CD14-positive monocyte (primary cell): ENCODE data around the gene STARD13. TPM values are rescaled to one million over a fixed set of nuclear protein-coding genes. Genes with fewer than 3 reads are reported as not detected.

ENCODE experiments used
- DNase-seq, 3 donors: peaks; one replicate each; pipeline ENCODE4 v3.0.0-alpha.2; 2011 to 2022
- H2AFZ ChIP-seq: 2 replicates; pipeline ENCODE4 v1.6.0; 2012; ENCODE audit warnings: mild to moderate bottlenecking, low read depth, low read length, inconsistent platforms; ENCODE audit not compliant: insufficient read depth, poor library complexity, severe bottlenecking
- H3K27ac ChIP-seq, 2 donors: 1 replicate in 1 of 2; 2 replicates in 1 of 2; pipeline ENCODE4 v1.5.1; 2012 to 2013; ENCODE audit warnings: low read length in 2 of 2, control low read depth in 1 of 2, inconsistent platforms in 1 of 2, low read depth in 1 of 2, mild to moderate bottlenecking in 1 of 2
- H3K27me3 ChIP-seq, 2 donors: one replicate each; pipeline versions ENCODE4 v1.6.0 to v1.6.1; 2011 to 2013; ENCODE audit warnings: low read length in 2 of 2; ENCODE audit not compliant: control insufficient read depth in 2 of 2, insufficient read depth in 2 of 2
- H3K36me3 ChIP-seq, 2 donors: replicated peaks in 1 of 2; 1 replicate in 1 of 2; 2 replicates in 1 of 2; pipeline versions ENCODE4 v1.5.1 to v1.6.1; 2012 to 2013; ENCODE audit warnings: low read length in 2 of 2, control low read depth in 1 of 2, inconsistent platforms in 1 of 2, mild to moderate bottlenecking in 1 of 2; ENCODE audit not compliant: insufficient read depth in 2 of 2, control insufficient read depth in 1 of 2
- H3K4me1 ChIP-seq, 2 donors: 1 replicate in 1 of 2; 2 replicates in 1 of 2; pipeline versions ENCODE4 v1.5.1 to v1.6.1; 2012 to 2013; ENCODE audit warnings: low read length in 2 of 2, control low read depth in 1 of 2, inconsistent platforms in 1 of 2, mild to moderate bottlenecking in 1 of 2, moderate library complexity in 1 of 2; ENCODE audit not compliant: insufficient read depth in 2 of 2, control insufficient read depth in 1 of 2
- H3K4me2 ChIP-seq: replicated peaks from 2 replicates; pipeline ENCODE3; 2012; ENCODE audit warnings: low read length, moderate library complexity, mild to moderate bottlenecking; ENCODE audit not compliant: poor library complexity, severe bottlenecking; ENCODE audit errors: extremely low read depth
- H3K4me3 ChIP-seq, 3 experiments: fragments of 200-600 bp in 1 of 3; sonication (generic) in 1 of 3; replicated peaks in 1 of 3; 1 replicate in 2 of 3; 2 replicates in 1 of 3; pipeline ENCODE4 v1.5.1; 2011 to 2013; ENCODE audit warnings: low read length in 3 of 3, mild to moderate bottlenecking in 3 of 3, control low read depth in 2 of 3, low read depth in 2 of 3, inconsistent platforms in 1 of 3, moderate library complexity in 1 of 3
- H3K79me2 ChIP-seq: 2 replicates; pipeline ENCODE4 v1.6.0; 2012; ENCODE audit warnings: mild to moderate bottlenecking, control low read depth, inconsistent platforms, low read length, moderate library complexity; ENCODE audit not compliant: insufficient read depth
- H3K9ac ChIP-seq: 2 replicates; pipeline ENCODE4 v1.6.0; 2017; ENCODE audit warnings: low read length, mild to moderate bottlenecking; ENCODE audit not compliant: insufficient read depth, poor library complexity, severe bottlenecking
- H3K9me3 ChIP-seq, 2 donors: replicated peaks in 1 of 2; 1 replicate in 1 of 2; 2 replicates in 1 of 2; pipeline versions ENCODE4 v1.5.1 to v1.6.1; 2012 to 2013; ENCODE audit warnings: low read length in 2 of 2, control low read depth in 1 of 2; ENCODE audit not compliant: control insufficient read depth in 1 of 2, insufficient read depth in 1 of 2
- H4K20me1 ChIP-seq: 2 replicates; pipeline ENCODE4 v1.6.0; 2012; ENCODE audit warnings: mild to moderate bottlenecking, low read length, control low read depth, moderate library complexity; ENCODE audit not compliant: insufficient read depth
- H3K27ac Mint-ChIP-seq, 7 donors: one replicate each; pipeline ENCODE4 v1.8.0; 2020; ENCODE audit warnings: mild to moderate bottlenecking in 7 of 7, mixed read lengths in 7 of 7, moderate library complexity in 6 of 7, inconsistent platforms in 2 of 7
- H3K27me3 Mint-ChIP-seq, 3 donors: one replicate each; pipeline ENCODE4 v1.8.0; 2021 to 2022; ENCODE audit warnings: low read depth in 3 of 3, mild to moderate bottlenecking in 3 of 3, mixed read lengths in 3 of 3, moderate library complexity in 3 of 3, inconsistent platforms in 1 of 3
- H3K36me3 Mint-ChIP-seq, 2 donors: one replicate each; pipeline ENCODE4 v1.8.0; 2020; ENCODE audit warnings: mixed read lengths in 2 of 2, inconsistent platforms in 1 of 2, mild to moderate bottlenecking in 1 of 2
- H3K4me1 Mint-ChIP-seq: one replicate; pipeline ENCODE4 v1.8.0; 2020; ENCODE audit warnings: mild to moderate bottlenecking, mixed read lengths
- H3K4me3 Mint-ChIP-seq, 2 donors: one replicate each; pipeline ENCODE4 v1.8.0; 2020; ENCODE audit warnings: mild to moderate bottlenecking in 2 of 2, mixed read lengths in 2 of 2, moderate library complexity in 1 of 2
- H3K9me3 Mint-ChIP-seq, 7 donors: one replicate each; pipeline ENCODE4 v1.8.0; 2020 to 2022; ENCODE audit warnings: mixed read lengths in 7 of 7, mild to moderate bottlenecking in 6 of 7, moderate library complexity in 6 of 7, inconsistent platforms in 2 of 7
- WGBS: methylation state at CpG from one replicate; pipeline ENCODE4 v1.1.5; 2013; ENCODE audit warnings: missing lambda C conversion rate; ENCODE audit not compliant: insufficient coverage; 5-methylcytosine and 5-hydroxymethylcytosine counted together
- intact Hi-C, 2 donors: fragments of 100-400 bp; cut with micrococcal nuclease; formaldehyde crosslinking; loops; one replicate each; pipeline versions ENCODE4 v1.15.0 to v1.15.1; 2023
- polyA plus RNA-seq, 3 donors: library from polyadenylated mRNA; depleted of rRNA in 1 of 3; unstranded in 2 of 3; stranded (reverse) in 1 of 3; fragments of 300-500 nt in 2 of 3; fragments of >200 nt in 1 of 3; fragmentation: Illumina TruSeq in 2 of 3; gene quantifications; 1 replicate in 2 of 3; 2 replicates in 1 of 3; pipeline ENCODE4 v1.2.3, GENCODE V29; 2012 to 2021
- TF ChIP-seq, protein P1 (sequence below): fragments of 200-600 bp; IDR thresholded peaks from one replicate; pipeline ENCODE4 v1.8.0; 2022; ENCODE audit warnings: antibody characterized with exemption, mild to moderate bottlenecking

Gene STARD13
- polyA plus RNA-seq, 3 donors = 0.37 to 0.69 (median 0.60) TPM

DNA sequence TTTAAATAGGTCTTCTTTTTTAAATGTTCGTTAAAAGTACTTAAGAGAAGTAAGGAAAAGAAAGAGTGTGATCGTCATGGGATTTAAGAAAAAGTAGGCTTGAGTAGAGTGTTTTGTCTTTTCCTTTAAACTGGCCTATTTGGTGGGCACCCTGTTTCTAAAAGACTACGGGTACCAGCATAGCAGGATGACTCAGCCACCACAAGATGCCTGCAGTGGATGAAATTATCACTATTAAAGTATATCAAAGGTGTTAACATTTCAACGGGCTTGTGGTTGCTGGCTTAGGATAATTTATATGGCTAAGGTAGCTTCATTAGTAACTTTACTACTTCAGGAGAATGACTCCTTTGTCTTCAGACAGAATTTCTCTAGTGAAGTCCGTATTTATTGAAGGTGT, 112.6 kb downstream of the STARD13 start:
- no peaks in the 10 kb centered on the region for H4K20me1 ChIP-seq
- H3K9me3 Mint-ChIP-seq = peaks cover 0 to 5% (median 0%) of the 10 kb centered on the region in 7 donors
- no peaks in the 10 kb centered on the region for H3K9me3 ChIP-seq
- H3K9ac ChIP-seq = no peak overlapping the region
- no peak overlapping the region for H3K27ac ChIP-seq
- H3K4me1 Mint-ChIP-seq = no peaks in the 10 kb centered on the region
- TF ChIP-seq, protein P1, sequence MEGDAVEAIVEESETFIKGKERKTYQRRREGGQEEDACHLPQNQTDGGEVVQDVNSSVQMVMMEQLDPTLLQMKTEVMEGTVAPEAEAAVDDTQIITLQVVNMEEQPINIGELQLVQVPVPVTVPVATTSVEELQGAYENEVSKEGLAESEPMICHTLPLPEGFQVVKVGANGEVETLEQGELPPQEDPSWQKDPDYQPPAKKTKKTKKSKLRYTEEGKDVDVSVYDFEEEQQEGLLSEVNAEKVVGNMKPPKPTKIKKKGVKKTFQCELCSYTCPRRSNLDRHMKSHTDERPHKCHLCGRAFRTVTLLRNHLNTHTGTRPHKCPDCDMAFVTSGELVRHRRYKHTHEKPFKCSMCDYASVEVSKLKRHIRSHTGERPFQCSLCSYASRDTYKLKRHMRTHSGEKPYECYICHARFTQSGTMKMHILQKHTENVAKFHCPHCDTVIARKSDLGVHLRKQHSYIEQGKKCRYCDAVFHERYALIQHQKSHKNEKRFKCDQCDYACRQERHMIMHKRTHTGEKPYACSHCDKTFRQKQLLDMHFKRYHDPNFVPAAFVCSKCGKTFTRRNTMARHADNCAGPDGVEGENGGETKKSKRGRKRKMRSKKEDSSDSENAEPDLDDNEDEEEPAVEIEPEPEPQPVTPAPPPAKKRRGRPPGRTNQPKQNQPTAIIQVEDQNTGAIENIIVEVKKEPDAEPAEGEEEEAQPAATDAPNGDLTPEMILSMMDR = no peak
- H3K4me3 Mint-ChIP-seq = no peak overlapping the region
- 90% methylated on average over 2 of the region's 5 CpGs for WGBS
- intact Hi-C loops = no loop called here
- H3K27me3 Mint-ChIP-seq = peaks cover 0 to 2% (median 0%) of the 10 kb centered on the region in 3 donors
- no peak overlapping the region for H2AFZ ChIP-seq
- H3K4me3 ChIP-seq = no peak overlapping the region
- no peaks in the 10 kb centered on the region for H3K27me3 ChIP-seq
- no peaks in the 10 kb centered on the region for H3K79me2 ChIP-seq
- no peak for DNase-seq
- no peaks in the 10 kb centered on the region for H3K4me1 ChIP-seq
- no peak overlapping the region for H3K4me2 ChIP-seq
- H3K36me3 Mint-ChIP-seq = no peaks in the 10 kb centered on the region
- no peak overlapping the region for H3K27ac Mint-ChIP-seq
- no peaks in the 10 kb centered on the region for H3K36me3 ChIP-seq

DNA sequence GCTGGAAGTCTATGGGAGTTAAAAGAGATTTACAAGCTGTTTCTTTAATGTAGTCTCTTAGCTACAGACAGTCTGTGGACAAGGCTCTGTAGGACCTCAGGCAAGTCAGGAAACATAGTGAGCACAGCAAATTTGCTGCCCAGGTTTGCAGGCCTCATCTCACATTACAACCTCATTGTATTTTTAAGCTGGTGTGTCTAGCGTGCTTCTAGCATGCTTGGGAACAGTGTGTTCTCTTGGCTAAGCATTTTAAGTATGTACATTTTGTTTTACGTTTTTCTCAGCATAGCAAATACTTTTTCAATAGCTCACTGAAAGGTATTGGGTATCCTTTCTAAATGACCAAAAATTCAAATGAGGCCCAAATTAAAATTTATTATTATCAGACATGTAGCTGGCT, 113.2 kb downstream of the STARD13 start:
- Histone ChIP-seq H3K4me2 (no peak overlapping the region), H2AFZ (no peak overlapping the region), H3K9me3 (no peaks in the 10 kb centered on the region), H3K9ac (no peak overlapping the region), H3K79me2 (no peaks in the 10 kb centered on the region), H3K27me3 (no peaks in the 10 kb centered on the region), H3K4me3 (no peak overlapping the region), H3K36me3 (no peaks in the 10 kb centered on the region), H3K27ac (no peak overlapping the region), H4K20me1 (no peaks in the 10 kb centered on the region), H3K4me1 (no peaks in the 10 kb centered on the region)
- no peaks in the 10 kb centered on the region for H3K36me3 Mint-ChIP-seq
- no peak for DNase-seq
- H3K27ac Mint-ChIP-seq = no peak overlapping the region
- no peaks in the 10 kb centered on the region for H3K4me1 Mint-ChIP-seq
- TF ChIP-seq, protein P1 = no peak
- no CpG with 5 or more reads among the region's 2 CpGs for WGBS
- peaks cover 0 to 2% (median 0%) of the 10 kb centered on the region in 3 donors for H3K27me3 Mint-ChIP-seq
- peaks cover 0 to 5% (median 0%) of the 10 kb centered on the region in 7 donors for H3K9me3 Mint-ChIP-seq
- H3K4me3 Mint-ChIP-seq = no peak overlapping the region
- intact Hi-C loops = no loop called here
